ENCODE results near the gene PDGFC.

The PDGFC gene

GRCh38 chr4:156949373-156949814, 22.2 kb downstream of the PDGFC start:
- H3F3A ChIP-seq (ENCODE audit: insufficient read depth, low read length): no peaks in the 10 kb centered on the region
- H3K9me3 ChIP-seq (replicated peaks; ENCODE audit: insufficient read depth, low read length): no peaks in the 10 kb centered on the region
- no peaks in the 10 kb centered on the region for H3K4me1 ChIP-seq (ENCODE audit: low read length)
- H3K79me2 ChIP-seq (ENCODE audit: low read length): no peaks in the 10 kb centered on the region
- no peaks in the 10 kb centered on the region for H4K20me1 ChIP-seq (ENCODE audit: insufficient read depth, low read length)
- no peak overlapping the region for H3K27ac ChIP-seq (ENCODE audit: low read length)
- H3K9me2 ChIP-seq (replicated peaks; ENCODE audit: insufficient read depth, low read length): no peaks in the 10 kb centered on the region
- no peak overlapping the region for H3K9ac ChIP-seq (ENCODE audit: low read length)
- no peak for DNase-seq
- H3K4me2 ChIP-seq (ENCODE audit: low read depth, low read length): no peak overlapping the region
- no peak for TF ChIP-seq CTCF (IDR thresholded peaks at IDR 0.05; ENCODE audit: low read length)
- TF ChIP-seq EZH2phosphoT487 (IDR thresholded peaks at IDR 0.05; ENCODE audit: low read length): no peak
- TF ChIP-seq EZH2 (optimal IDR thresholded peaks at IDR 0.05; ENCODE audit: low read depth, low read length): no peak
- H2AFZ ChIP-seq (ENCODE audit: low read length): no peak overlapping the region
- no peaks in the 10 kb centered on the region for H3K27me3 ChIP-seq (replicated peaks; ENCODE audit: insufficient read depth, low read length)
- no peak overlapping the region for H3K4me3 ChIP-seq (ENCODE audit: low read length)
- H3K36me3 ChIP-seq (replicated peaks; ENCODE audit: insufficient read depth, low read length): no peaks in the 10 kb centered on the region

GRCh38 chr4:156948738-156949137, 22.9 kb downstream of the PDGFC start:
- no peaks in the 10 kb centered on the region for H3K79me2 ChIP-seq (ENCODE audit: low read length)
- H3K36me3 ChIP-seq (replicated peaks; ENCODE audit: insufficient read depth, low read length): no peaks in the 10 kb centered on the region
- H3F3A ChIP-seq (ENCODE audit: insufficient read depth, low read length): no peaks in the 10 kb centered on the region
- TF ChIP-seq EZH2phosphoT487 (IDR thresholded peaks at IDR 0.05; ENCODE audit: low read length) (no peak), CTCF (IDR thresholded peaks at IDR 0.05; ENCODE audit: low read length) (no peak), EZH2 (optimal IDR thresholded peaks at IDR 0.05; ENCODE audit: low read depth, low read length) (no peak)
- H3K27ac ChIP-seq (ENCODE audit: low read length): no peak overlapping the region
- H3K4me1 ChIP-seq (ENCODE audit: low read length): no peaks in the 10 kb centered on the region
- no peaks in the 10 kb centered on the region for H3K9me2 ChIP-seq (replicated peaks; ENCODE audit: insufficient read depth, low read length)
- H3K27me3 ChIP-seq (replicated peaks; ENCODE audit: insufficient read depth, low read length): no peaks in the 10 kb centered on the region
- no peak overlapping the region for H3K4me3 ChIP-seq (ENCODE audit: low read length)
- H2AFZ ChIP-seq (ENCODE audit: low read length): no peak overlapping the region
- no peak overlapping the region for H3K9ac ChIP-seq (ENCODE audit: low read length)
- no peak for DNase-seq
- H3K9me3 ChIP-seq (replicated peaks; ENCODE audit: insufficient read depth, low read length): no peaks in the 10 kb centered on the region
- H4K20me1 ChIP-seq (ENCODE audit: insufficient read depth, low read length): no peaks in the 10 kb centered on the region
- no peak overlapping the region for H3K4me2 ChIP-seq (ENCODE audit: low read depth, low read length)

GRCh38 chr4:156948133-156948532, 23.5 kb downstream of the PDGFC start:
- H3K9me3 ChIP-seq (replicated peaks; ENCODE audit: insufficient read depth, low read length): no peaks in the 10 kb centered on the region
- no peak overlapping the region for H3K27ac ChIP-seq (ENCODE audit: low read length)
- H3K4me1 ChIP-seq (ENCODE audit: low read length): no peaks in the 10 kb centered on the region
- H3K4me2 ChIP-seq (ENCODE audit: low read depth, low read length): no peak overlapping the region
- H3K4me3 ChIP-seq (ENCODE audit: low read length): no peak overlapping the region
- no peak overlapping the region for H2AFZ ChIP-seq (ENCODE audit: low read length)
- TF ChIP-seq EZH2 (optimal IDR thresholded peaks at IDR 0.05; ENCODE audit: low read depth, low read length): no peak
- TF ChIP-seq CTCF (IDR thresholded peaks at IDR 0.05; ENCODE audit: low read length): no peak
- TF ChIP-seq EZH2phosphoT487 (IDR thresholded peaks at IDR 0.05; ENCODE audit: low read length): no peak
- H3K9ac ChIP-seq (ENCODE audit: low read length): no peak overlapping the region
- H3K36me3 ChIP-seq (replicated peaks; ENCODE audit: insufficient read depth, low read length): no peaks in the 10 kb centered on the region
- no peaks in the 10 kb centered on the region for H4K20me1 ChIP-seq (ENCODE audit: insufficient read depth, low read length)
- H3K27me3 ChIP-seq (replicated peaks; ENCODE audit: insufficient read depth, low read length): no peaks in the 10 kb centered on the region
- H3K79me2 ChIP-seq (ENCODE audit: low read length): no peaks in the 10 kb centered on the region
- no peak for DNase-seq
- H3F3A ChIP-seq (ENCODE audit: insufficient read depth, low read length): no peaks in the 10 kb centered on the region
- no peaks in the 10 kb centered on the region for H3K9me2 ChIP-seq (replicated peaks; ENCODE audit: insufficient read depth, low read length)

All from MM.1S (cell line).